AG09319 (cell line): ENCODE results near the gene PTPRT.

Experiments used
- DNase-seq: peaks from one replicate; pipeline ENCODE4 v3.0.0-alpha.2; 2010; ENCODE audit warnings: low read depth; ENCODE audit errors: extremely low read depth
- TF ChIP-seq, protein P1 (sequence below): IDR thresholded peaks from 2 replicates; pipeline ENCODE4 v1.5.1; 2011; ENCODE audit warnings: low read depth, mild to moderate bottlenecking, inconsistent platforms, low read length, moderate library complexity

The PTPRT gene

DNA sequence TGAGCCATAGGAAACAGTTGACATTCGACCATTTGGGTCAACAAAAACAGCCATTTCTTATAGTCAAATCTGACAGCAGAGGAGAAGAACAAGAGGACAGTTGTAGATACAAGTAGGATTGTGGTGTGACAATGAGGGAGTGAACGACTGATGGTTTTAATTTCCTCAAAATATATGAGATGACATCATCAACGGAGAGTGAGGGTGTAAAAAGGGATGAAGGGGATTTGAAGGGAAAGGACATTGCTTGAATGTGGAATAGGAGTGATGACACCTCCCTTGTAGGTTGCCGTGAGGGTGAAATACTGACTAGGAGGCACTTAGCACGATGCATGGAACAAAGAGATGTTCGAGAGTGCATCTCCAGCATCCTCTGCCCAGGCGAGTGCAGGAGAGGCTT, 1071.7 kb downstream of the PTPRT start:
- TF ChIP-seq, protein P1, sequence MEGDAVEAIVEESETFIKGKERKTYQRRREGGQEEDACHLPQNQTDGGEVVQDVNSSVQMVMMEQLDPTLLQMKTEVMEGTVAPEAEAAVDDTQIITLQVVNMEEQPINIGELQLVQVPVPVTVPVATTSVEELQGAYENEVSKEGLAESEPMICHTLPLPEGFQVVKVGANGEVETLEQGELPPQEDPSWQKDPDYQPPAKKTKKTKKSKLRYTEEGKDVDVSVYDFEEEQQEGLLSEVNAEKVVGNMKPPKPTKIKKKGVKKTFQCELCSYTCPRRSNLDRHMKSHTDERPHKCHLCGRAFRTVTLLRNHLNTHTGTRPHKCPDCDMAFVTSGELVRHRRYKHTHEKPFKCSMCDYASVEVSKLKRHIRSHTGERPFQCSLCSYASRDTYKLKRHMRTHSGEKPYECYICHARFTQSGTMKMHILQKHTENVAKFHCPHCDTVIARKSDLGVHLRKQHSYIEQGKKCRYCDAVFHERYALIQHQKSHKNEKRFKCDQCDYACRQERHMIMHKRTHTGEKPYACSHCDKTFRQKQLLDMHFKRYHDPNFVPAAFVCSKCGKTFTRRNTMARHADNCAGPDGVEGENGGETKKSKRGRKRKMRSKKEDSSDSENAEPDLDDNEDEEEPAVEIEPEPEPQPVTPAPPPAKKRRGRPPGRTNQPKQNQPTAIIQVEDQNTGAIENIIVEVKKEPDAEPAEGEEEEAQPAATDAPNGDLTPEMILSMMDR, result no peak
- DNase-seq, result no peak

DNA sequence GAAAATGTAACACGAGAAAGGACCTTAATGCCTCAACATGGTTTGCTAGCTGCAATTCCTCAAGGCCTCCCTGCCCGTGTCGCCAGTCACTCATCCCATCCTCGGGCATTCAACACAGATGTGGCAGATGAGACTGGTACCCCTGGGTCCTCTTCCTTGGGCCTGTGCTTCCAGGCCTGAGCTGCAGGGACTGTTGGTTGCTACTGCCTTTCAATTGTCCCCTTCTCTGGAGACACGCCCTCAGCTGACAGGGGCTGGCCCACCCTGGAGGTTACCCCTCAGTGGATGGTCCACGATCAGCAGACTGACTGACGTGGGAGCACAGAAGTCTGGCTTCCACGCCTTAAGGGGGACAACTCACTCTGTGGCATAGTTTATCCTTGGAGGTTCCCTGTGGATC, 1076.5 kb downstream of the PTPRT start:
- TF ChIP-seq, protein P1, result no peak
- no peak for DNase-seq

DNA sequence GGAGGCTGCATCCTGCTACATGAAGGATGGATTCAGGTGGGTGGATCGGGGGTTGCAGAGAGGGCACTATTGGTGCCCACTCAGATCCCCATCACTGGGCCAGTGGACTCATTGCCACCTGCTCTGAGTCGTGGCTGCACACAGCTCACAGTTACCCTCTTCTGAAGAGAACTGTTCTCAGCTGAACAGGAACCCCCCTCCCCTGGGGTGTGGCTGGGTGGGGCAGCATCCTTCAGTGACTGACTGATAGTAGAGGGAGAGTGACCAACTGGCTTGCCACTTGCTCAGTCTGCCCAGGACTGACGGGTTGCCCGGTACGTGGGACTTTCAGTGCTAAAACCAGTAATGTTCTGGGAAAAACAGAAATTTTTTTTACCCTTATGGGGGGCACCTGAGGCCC, 1077.5 kb downstream of the PTPRT start:
- DNase-seq, result no peak
- TF ChIP-seq, protein P1, result no peak

DNA sequence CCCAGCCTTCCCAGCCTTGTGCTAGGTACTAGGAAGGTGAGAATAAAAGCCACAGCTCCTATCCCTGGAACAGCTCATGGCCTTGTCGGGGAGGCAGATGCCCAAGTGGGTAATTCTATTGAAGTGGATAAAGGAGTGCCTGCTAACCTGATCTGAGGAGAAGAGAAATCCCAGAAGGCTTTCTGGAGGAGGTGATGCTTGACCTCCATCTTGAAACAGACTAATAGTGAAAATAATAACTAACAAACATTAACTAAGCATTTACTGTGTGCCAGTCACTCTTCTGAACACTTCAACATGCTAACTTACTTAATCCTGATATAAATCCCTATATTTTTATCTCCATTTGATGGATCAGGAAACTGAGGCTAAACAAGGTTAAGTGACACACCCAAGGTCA, 1078.4 kb downstream of the PTPRT start:
- DNase-seq, result no peak
- TF ChIP-seq, protein P1, result no peak

DNA sequence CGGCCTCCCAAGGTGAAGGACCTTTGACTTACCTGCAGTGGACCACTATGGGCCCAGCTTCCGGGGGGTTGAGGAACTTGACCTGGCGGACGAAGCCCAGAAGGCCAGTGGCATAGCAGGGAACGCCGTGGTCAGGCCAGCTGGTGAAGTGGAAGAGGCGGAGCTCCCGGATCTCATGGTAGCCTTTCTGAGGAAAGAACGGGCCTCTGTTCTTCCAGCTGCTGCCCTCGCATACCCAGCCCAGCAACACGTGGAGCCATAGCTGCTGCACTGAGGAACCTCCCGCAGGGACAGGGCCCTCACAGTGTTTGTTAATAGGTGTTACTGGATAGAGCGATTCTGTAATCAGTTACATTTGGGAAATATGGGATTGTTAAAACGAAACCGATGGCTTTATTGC, 1079.4 kb downstream of the PTPRT start:
- no peak for DNase-seq
- TF ChIP-seq, protein P1, result no peak

DNA sequence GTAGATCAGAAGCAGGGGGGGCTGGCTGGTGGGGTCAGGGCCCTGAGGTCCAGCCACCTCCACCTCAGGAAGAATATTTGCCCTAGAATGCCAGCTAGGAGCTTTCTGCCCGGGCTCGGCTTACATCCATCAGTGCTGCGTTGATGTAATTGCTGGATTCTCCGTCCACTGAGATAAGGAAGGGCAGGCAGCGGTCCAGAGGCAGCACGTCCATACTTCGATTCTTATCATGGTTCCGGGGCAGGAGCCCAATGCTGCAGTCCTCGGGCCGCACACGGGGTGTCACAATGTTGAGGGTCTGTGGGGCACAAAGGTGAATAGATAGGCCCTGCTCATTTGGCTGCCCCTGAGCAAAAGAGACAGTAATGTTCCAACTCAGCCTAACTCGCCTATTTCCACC, 1087.7 kb downstream of the PTPRT start:
- no peak for DNase-seq
- TF ChIP-seq, protein P1, result no peak

DNA sequence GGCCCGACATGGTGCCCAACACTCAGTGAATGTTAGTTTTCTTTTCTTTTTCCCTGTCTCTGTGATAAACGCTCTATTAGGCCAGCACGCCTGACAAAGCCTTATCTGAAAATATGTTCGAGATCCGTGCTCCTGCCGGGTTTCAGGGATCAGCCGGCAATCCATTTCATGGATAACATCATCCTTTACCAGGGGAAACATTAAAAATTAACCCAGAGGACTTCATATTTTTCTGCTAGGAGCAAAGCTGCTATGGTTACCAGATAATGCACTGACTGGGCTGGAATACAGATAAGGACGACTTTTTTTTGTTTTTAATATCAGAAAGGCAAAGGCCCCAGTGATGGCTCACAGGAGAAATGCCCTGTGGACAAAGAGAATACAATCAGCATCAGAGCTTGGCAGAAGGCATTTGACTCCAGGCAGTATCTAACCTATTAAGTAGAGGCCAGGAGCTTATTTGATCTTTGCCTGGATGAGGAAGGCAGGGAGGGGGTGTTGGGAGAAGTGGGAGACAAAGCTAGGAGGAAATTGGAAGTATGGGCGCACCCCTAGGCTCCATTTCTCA, 1089.5 kb downstream of the PTPRT start:
- no peak for DNase-seq
- TF ChIP-seq, protein P1, result no peak
